GM21786 (cell line): Measurements from ENCODE around the gene VTI1A.

Experiments used
- ATAC-seq: cut with Tn5 transposase; IDR thresholded peaks from one replicate; pipeline ENCODE4 v1.9.1; 2021; ENCODE audit not compliant: unreplicated experiment

VTI1A gene

DNA sequence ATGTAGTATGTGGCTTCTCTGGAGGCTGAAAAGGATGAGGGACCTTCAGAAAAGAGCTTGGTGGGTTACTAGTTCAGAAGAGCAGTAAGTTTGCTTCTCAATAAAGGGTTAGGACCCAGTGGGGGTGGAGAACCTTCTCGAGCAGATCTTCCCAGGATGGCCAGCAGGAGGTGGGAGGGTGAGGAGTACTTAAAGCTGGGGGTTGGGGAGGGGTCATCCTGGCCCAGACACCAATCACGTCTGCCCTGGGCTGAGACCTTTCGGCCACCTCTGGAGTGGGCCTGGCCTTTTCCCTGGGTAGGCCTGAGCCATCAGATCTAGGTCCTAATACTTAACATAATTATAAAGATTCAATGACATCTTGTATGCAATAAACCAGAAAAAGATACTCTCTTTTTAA, 354.0 kb downstream of the VTI1A start:
- no peak for ATAC-seq

DNA sequence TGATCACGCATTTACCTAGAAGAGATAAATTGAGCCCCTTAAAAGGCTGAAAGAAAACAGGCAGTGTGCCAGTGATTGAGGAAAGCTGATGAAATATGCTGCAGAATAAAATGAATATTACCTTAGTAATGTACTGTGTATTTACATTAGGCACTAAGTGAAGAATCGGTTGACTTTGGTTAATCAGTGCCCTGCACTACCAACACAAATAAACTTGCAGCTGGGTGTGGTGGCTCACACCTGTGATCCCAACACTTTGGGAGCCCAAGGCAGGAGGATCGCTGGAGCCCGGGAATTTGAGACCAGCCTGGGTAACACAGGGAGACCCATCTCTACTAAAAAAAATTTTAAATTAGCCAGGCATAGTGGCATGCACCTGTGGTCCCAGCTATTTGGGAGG, 354.7 kb downstream of the VTI1A start:
- ATAC-seq = no peak

DNA sequence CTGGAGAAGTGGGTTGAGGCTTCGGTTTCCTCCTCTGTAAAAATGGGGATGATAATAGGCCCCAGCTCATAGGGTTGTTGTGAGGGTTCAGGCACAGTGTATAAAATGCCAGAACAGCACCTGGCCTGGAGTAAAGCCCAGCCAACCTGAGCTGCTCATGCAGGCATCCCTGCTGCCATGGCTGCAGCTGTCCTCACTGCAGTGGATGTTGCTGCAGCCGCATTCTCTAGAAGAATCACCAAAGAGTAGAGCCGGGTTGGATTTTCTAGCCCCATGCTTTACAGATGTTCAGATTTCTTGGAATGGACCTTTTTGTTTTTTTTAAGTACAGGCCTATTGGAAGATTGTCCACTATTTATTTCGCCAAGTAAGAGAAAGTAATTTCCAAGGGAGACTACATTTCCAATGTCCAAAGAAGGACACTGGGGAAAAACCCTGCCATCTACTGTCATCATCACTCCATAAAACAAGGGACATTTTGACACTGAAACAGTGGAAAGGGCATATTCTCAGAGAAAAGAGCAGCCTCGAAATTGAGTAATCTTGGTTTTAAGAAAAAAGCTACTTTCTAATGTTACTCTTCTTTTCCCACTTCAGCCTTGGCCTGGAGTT, 355.5 kb downstream of the VTI1A start:
- no peak for ATAC-seq

DNA sequence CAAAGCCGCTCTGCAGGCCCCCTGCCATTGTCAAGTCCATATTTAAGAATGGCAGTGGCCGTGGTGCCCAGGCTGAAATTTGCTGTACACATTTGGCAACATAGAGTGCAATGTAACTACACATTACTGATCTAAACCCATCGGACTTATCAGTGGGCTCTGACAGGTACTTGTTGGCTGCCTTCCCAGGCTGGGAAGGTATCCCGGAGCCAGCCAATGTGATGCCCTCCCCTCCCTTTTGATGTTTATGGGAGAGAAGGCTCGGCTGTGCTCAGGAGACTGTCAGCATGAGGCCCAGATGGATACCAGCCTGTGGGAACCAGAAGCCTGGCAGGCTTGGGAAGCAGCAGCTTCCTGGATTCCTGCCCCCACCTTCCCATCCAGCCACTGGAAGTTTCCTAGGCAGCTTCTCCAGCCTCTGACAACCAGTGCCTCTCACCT, 357.0 kb downstream of the VTI1A start:
- ATAC-seq = no peak

DNA sequence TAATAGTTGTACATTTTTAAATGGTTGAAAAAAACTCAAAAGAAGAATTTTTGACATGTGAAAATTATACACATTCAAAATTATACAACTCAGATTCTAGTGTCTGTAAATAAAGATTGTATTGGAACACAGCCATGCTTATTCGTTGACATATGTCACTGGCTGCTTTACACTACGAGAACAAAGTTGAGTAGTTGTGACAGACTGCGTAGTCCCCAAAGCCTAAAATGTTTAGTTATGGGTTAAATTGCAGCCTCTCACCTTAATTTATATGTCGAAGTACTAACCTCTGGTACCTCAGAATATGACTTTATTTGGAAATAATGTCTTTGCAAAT, 358.2 kb downstream of the VTI1A start:
- no peak for ATAC-seq

DNA sequence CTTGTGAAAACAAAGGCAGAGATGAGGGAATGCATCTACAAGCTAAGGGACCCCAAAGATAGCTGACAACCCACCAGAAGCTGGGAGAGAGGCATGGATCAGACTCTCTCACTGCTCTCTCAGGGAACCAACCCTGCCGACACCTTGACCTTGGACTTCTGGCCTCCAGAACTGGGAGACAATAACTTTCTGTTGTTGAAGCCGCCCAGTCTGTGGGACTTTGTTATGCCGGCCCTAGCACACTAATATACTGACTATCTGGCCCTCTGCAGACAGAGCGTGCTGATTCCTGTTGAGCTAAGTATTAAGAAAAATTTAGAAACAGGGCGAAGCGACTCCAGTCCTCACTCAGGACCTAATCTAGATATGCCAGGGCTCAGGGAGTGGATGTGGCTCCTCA, 358.7 kb downstream of the VTI1A start:
- no peak for ATAC-seq

DNA sequence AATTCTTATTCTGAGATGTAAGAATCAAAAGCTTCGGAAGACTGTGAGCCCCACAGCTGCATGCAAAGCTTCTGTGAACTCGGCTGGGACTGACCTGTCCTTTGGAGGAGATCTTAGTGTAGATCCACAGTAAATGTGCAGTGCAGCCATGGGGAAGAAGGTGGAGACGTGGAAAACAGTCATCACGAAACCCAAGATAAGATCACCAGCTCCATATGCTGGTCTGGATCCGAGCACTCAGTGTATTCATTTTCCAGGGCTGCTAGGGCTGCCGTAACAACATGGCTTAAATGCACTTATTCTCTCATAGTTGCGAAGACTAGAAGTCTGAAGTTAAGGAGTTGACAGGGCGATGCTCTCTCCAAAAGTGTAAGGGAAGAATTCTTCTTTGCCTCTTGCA, 360.0 kb downstream of the VTI1A start:
- ATAC-seq = no peak

DNA sequence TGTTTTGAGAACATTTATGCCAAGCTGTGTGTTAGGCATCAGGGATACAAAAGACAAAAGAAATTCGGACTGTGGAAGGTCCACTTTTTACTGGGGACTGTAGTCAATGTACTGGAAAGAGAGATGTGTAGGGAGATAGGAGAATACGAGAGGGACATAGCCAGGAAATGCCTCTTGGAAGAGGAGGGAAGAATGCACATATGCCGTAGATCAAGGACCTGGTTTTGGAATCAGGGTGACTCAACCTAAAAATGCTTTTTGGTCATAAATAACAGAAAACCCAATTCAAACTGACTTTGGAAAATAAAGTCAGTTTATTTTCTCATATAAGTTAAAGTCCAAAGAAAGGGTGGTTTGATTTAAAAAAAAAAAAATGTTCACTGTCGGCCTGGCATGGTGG, 362.7 kb downstream of the VTI1A start:
- no peak for ATAC-seq

DNA sequence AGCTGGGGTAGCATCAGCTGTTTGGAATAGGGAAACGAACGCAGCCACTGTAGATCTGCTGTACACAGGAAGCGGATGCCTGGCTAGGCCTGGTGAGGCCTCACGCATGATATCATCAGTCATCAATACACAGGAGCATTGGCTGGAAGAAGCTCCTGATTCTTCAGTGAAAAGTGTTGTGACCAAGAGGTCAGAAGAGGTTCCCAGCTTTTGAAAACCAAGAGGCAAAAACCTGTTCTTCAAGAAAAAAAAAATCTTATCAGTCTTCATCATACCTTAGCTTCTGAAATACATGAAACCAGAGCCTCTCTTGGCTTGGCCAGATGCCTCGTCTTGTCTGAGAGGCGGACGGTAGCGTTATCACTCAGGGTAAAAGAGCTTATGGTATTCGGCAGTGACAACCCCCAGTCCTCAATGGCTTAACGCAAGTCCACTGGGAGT, 363.7 kb downstream of the VTI1A start:
- ATAC-seq = no peak

DNA sequence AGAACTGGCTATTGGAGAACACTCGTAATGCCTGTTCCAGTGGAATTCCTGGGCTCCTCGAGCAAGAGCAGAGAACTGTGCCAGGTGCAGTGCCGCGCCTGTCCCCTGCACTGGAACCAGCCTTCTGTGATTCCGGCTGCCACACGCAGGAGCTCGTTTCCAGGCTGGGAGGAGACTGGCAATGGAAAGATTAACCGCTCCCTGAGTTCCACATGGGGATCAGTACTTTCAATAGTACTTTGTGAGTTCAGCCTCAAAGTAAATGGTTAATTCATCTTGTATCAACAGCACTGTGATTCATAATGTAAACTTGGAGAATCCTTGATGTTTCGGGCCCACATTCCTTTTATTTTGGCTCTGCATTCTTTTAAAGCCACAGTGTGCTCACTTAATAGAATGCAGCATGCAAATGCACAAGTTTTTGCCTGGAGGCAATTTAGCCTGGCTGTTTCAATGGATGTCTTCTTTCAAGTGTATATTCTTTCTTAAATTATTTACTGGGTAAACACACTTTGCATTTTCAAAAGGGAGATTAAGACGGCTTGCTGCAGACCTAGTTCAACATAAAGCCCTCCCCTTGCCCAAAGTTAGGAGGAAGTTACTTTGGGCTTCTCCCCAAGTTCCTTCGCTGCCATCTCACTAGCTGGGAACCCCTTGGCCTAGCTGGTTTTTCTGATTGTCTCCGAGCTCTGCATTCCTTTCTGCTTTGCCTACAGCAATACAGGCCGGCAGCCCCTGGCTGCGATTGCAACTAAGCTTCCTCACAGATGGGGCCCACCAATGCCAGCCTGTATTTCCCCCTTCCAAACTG, 364.9 kb downstream of the VTI1A start:
- ATAC-seq = no peak

DNA sequence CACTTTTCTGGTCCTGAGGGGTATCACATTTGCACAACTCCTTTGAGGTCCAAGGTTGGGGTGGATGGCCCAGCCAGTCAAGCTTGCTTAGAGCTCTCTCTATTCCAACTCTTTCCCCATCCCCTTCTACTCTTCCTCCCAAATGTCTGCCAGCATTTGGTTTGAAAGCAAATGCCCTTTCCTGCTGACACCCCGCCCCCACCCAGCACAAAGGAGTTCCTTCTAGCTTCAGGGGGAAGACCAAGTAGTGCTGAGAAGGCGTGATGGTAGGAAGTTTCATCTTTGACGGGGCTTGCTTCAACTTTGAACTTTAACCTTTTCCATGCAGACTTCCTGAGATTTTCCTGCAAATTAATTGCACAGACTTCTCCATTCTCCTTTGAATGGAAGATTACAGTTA, 365.6 kb downstream of the VTI1A start:
- ATAC-seq = no peak

DNA sequence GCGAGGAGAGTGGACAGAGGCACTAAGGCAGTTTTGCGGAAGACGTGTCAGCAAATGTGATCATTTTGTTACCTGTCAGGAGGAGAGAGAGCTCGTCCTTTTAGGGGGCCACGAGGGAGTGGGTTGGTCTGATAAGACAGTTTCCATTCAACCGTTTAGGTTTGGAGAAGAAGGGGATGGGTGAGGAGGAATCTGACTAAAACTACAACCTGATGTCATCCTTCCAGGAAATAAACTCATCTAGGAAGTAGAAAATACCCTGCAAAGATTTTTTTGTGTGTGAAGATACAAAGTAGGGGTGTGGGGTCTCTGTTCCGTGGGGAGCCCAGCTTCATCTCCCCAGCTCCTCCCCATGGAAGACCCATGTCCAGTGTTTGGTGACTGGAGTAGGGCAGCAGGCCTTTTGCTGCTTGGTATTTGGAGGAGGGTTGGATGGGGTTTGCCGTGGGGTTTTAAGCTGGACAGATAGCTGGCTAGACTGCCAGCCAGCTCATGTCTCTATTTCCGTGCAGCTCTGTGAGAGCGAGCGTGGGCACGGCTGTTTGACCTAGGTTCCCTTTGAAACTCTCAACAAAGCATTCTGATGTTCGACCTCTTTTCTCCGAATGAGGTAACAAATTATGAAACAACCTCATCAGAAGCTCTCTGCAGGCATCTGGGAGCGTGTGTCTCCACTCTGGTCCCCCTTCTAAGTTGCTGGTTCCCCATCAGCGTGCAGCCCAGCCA, 367.0 kb downstream of the VTI1A start:
- no peak for ATAC-seq

DNA sequence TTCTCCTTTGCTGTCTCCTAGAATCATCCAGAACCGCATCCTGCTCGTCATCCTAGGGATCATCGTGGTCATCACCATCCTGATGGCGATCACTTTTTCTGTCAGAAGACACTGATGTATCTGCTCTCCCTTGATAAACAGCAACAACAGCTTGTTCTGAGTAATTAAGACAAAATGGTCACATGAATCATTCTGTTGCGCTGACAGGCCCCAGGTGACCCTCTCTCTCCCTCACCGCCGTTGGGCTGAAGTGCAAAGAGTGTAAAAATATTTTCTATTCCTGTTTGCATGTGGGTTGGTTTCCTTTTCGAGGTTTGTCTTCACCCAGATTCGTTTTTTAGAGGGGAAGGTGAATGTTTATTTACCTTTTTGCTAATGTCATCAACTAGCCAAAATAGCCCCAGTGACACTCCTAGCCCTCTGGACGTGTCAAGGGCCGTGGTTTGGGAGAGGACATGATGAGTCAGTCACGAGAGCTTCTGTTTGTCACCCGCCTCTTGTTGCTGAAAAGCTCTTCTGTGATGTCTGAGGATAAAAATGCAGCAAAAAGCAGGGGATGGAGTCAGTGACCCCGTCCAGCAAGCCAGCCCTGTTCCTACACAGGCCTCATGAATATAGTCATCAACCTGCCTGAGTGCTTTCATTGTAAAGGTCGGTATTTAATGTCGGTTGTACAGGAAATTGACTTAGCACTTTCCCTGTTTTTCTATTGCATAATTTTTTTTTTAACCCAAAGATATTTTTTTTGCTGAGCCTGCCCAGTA, 368.4 kb downstream of the VTI1A start:
- ATAC-seq = no peak

DNA sequence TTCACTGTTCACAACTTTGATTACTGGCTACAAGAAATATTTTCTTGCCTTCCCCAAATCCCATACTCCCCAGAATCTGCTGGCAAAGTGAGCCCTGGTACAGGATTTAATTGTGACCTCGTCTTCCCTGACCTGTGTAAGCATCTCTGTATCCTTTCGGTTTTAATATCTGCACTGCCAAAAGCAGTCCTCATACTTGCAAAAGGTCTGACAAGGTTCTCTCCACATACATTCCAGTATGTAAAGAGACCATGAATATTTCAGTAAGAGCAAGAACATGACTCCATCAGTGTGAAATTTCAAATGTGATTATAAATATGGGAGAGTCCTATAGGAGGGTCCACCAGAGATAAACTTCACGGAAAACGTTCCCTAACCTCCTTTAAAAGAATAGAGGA, 369.0 kb downstream of the VTI1A start:
- ATAC-seq = no peak

DNA sequence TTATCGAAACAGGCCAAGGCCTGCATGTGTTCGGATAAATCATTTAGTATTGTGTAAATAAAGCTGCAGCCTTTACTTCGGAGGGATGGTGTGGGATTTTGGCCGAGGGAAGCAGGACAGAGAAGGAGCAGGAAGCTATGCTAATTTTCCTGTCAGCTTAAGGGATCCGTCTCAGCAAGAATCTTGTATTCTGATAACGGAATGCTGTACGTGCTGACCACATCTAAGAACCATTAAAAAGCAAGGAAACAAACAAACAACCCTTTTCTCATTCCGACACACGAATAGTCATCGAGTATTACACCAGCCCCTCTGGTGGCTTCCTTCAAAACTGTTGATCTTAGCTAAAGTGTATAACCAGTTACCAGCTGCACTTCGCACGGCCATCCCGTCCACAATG, 369.9 kb downstream of the VTI1A start:
- no peak for ATAC-seq

DNA sequence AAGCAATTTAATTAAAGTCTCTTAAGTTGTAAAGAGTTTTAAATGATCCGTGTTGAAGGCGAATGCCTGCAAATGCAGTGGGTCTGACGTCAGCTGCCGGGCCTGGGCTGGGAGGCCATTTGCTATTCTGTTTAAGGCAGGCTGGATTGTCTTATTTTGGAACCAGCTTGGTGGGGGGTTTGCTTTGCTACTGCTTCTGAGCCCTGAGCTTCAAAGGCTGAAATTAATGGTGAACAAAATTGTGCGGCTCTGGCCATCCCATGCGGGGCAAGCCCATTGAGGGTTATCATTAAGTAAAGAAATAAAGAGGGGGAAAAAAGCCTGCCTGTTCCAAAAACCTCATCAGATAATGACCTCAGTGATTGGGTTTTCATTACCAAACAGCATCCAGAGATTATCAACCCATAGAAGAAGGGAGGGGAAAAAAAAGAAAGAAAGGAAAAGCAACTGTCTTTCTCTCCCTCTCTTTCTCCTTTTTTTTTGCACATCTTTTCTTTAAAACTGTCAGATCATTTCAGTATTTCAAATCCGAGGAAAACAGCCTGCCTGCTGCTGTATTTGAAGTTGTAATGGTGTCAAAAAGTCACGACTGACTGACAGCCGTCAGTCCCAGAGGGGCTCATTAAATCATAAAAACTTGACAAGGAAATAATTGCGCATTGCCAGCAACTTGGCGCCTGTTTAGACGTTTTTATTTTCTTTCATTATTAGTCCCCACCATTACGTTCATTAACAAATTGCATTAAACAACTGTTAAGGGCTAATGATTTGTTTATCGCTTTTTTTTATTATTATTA, 371.2 kb downstream of the VTI1A start:
- no peak for ATAC-seq

DNA sequence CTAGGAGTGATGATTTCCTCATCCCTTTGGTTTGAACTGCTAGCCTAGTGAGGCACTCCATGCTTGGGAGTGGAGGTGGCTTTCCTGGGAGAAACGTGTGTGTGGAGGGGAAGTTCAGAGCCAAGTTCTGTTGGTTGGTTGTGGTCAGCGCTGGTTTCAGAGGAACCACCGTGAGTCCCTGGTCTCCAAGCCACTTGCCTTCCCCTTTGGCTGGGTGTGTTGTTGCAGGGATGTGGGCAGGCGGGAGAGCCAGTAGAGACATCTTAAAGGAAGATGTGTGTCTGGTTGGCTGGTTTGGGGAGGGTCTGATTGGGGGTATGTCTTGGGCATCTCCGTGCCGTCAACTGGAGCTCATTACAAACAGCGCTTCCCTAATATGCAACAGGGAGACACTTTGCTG, 372.2 kb downstream of the VTI1A start:
- ATAC-seq = no peak

DNA sequence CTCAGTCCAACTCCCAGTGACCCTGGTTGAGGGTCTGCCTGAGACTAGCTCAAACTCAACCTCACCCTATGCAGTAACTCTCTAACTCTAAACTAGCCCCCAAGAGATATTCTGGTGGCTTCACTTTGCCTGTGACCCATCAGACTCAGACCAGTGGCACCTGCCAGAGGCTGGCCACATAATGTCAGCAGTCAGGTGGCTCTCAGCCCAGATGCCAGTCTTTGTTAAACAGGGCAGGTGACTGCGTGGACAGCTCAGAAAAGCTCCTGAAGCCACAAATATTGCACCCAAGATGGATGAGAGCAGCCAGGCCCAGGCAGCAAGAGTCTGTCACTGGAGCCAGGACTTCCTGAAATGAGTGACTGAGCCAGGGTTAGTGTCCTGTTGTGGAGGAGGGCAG, 373.3 kb downstream of the VTI1A start:
- no peak for ATAC-seq

DNA sequence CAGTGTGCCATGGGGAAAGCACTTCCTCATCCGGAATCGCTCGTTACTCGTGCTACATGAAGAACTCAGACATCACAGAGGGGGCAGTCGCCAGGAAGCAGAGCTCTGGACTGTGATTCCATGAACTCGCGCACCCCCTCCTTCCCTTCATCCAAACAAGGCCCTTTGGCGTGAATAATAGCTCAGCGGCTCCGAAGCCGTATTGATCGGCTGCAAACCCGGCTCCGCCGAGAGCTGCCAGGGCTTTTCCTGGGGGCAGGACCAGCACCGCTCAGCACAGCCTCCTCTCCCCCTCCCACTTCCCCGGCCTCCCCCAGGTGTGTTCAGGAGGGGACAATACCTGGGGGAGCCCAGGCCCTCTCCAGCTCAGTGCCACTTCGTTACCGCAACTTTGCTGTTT, 374.0 kb downstream of the VTI1A start:
- no peak for ATAC-seq

DNA sequence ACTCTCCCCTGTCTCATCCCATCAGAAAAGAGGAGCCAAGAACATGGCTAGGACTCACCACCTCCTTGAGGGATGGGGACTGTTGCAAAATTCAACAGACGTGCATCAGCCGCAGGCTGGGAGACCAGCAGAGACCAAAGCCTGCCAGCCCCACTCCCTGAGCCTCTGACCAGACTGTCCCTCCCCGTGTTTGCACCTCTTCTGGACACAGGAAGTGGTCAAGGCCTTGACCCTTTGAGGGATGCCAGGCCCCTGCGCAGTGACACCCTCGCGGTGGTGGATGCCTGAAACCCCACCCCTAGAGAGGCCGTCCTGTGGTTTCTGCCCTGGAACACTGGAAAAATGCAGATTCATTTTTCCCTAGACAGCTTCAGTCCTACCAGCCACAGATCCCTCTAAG, 374.6 kb downstream of the VTI1A start:
- ATAC-seq = no peak

DNA sequence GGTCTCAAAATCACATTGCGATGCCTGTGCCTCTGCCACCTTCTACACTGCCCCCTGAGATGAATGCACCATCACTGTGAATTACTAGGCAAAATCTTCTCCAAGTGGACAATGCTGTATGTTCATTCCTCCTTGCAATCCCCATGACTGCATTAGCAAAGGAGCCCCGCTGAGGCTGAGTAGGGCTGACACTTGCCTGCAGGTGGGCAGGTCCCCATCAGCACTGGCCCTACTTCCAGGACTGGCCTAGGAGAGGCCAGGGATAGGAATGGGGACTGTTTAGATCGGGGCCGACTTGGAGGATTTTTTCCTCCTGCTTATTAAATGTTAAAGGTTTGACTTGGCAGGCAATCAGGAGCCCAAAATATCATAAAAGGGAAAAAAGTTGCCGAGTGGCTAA, 376.0 kb downstream of the VTI1A start:
- ATAC-seq = no peak
